Measurements from ENCODE around the gene AMIGO1.

Gene AMIGO1

DNA sequence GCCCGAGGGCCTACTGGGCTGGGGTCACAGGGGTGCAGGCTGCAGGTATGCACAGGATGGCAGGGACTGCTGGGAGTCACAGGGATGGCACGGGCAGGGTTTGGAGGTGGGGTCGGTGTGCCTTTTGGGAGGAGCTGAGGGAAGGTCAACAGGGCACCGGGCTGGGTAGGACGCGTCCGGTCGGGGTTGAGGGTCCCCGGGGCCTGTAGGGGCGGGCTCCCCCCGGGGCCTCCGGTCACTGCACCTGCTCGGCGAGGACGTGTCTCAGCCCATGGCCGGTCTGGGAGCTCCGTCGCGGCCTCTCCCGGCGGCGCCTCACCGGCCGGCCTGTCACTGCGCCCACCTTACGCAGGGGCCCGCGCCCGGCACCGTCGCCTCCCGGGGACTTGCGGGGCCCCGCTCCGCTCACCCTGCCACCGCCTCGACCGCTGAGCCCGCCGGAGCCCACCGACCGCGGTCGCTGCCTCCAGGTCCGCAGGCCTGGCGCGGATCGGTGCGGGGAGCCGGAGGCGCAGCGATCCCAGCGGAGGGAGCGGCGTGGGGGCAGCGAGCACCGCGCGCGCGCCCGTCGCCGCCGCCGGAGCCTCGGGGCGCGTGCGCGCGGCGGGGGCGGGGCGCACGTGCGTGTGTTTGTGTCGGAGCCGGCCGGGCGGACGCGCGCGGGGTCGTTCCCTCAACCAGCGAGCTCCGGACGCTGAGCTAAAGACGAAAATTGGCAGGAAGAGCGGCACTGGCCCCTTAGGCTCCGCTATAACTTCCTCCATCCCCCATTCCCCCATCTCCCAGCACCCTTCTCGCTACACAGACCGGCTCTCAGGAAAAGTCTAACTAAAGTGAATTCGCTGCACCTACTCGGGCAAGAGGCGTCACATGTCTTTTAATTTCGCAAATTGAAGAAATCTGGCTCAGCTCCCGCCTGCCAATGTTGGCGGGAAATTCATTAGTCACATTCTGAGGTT, at the start of gene AMIGO1:
AMIGO1 (minus strand) TSS at position 552 of the 959 bp plus-strand sequence. CDS start 815 bp downstream, outside the sequence.
- TF ChIP-seq, protein P1, sequence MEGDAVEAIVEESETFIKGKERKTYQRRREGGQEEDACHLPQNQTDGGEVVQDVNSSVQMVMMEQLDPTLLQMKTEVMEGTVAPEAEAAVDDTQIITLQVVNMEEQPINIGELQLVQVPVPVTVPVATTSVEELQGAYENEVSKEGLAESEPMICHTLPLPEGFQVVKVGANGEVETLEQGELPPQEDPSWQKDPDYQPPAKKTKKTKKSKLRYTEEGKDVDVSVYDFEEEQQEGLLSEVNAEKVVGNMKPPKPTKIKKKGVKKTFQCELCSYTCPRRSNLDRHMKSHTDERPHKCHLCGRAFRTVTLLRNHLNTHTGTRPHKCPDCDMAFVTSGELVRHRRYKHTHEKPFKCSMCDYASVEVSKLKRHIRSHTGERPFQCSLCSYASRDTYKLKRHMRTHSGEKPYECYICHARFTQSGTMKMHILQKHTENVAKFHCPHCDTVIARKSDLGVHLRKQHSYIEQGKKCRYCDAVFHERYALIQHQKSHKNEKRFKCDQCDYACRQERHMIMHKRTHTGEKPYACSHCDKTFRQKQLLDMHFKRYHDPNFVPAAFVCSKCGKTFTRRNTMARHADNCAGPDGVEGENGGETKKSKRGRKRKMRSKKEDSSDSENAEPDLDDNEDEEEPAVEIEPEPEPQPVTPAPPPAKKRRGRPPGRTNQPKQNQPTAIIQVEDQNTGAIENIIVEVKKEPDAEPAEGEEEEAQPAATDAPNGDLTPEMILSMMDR (IDR thresholded peaks at IDR 0.05; ENCODE audit: low read depth, low read length): no peak
- TF ChIP-seq EZH2phosphoT487 (IDR thresholded peaks at IDR 0.05; ENCODE audit: low read depth): no peak
- H2AFZ ChIP-seq (ENCODE audit: low read depth, low read length): peak within 1 kb of the TSS; percentile 97
- H3K36me3 ChIP-seq (replicated peaks; ENCODE audit: low read depth, low read length): no peaks in the 10 kb centered on the region
- peak within 1 kb of the TSS; percentile 91 for H3K4me3 ChIP-seq (ENCODE audit: low read length)
- no peaks in the 10 kb centered on the region for H3K27me3 ChIP-seq (ENCODE audit: low read depth, low read length)
- H4K20me1 ChIP-seq (ENCODE audit: insufficient read depth, low read length): no peaks in the 10 kb centered on the region
- peaks cover 9% of the 10 kb centered on the region for H3K4me1 ChIP-seq (ENCODE audit: low read length)
- H3K27ac ChIP-seq (ENCODE audit: low read length): no peak within 1 kb of the TSS
- H3K4me2 ChIP-seq (ENCODE audit: low read length): peak within 1 kb of the TSS; percentile 98
- peak within 1 kb of the TSS; percentile 67 for H3K9ac ChIP-seq (ENCODE audit: low read length)
- no peaks in the 10 kb centered on the region for H3K79me2 ChIP-seq (ENCODE audit: low read length)
- H3K9me3 ChIP-seq (ENCODE audit: insufficient read depth, low read length): no peaks in the 10 kb centered on the region

DNA sequence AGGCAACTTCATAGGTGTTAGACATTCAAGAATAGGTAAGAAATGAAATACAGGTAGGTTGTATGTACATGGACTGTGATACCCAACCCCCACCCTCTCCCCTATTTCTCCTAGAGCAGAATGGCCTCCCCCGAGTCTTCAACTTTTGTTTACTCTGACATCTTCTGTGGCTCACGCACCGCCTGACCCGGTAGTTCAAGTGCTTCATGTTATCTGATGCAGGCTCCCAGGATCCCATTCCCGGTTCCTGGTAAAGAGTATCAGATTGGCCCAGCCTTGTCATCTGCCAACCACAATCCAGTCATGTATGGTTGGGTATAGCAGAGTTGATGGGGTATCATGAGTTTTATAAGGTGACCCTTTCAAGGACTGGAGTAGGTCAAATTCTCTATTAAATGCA, 48.0 kb upstream of the AMIGO1 start:
- Histone ChIP-seq H3K79me2 (ENCODE audit: low read length) (peaks cover 91% of the 10 kb centered on the region), H3K9me3 (ENCODE audit: insufficient read depth, low read length) (no peaks in the 10 kb centered on the region), H2AFZ (ENCODE audit: low read depth, low read length) (no peak overlapping the region), H4K20me1 (ENCODE audit: insufficient read depth, low read length) (peaks cover 43% of the 10 kb centered on the region), H3K4me2 (ENCODE audit: low read length) (no peak overlapping the region), H3K9ac (ENCODE audit: low read length) (no peak overlapping the region), H3K36me3 (replicated peaks; ENCODE audit: low read depth, low read length) (peaks cover 4% of the 10 kb centered on the region), H3K4me1 (ENCODE audit: low read length) (no peaks in the 10 kb centered on the region), H3K27ac (ENCODE audit: low read length) (no peak overlapping the region), H3K4me3 (ENCODE audit: low read length) (no peak overlapping the region), H3K27me3 (ENCODE audit: low read depth, low read length) (no peaks in the 10 kb centered on the region)
- TF ChIP-seq, protein P1 (IDR thresholded peaks at IDR 0.05; ENCODE audit: low read depth, low read length): no peak
- TF ChIP-seq EZH2phosphoT487 (IDR thresholded peaks at IDR 0.05; ENCODE audit: low read depth): no peak

- H2AFZ ChIP-seq (ENCODE audit: low read depth, low read length): no peak overlapping the region
- H3K27me3 ChIP-seq (ENCODE audit: low read depth, low read length): no peaks in the 10 kb centered on the region
- no peak overlapping the region for H3K4me3 ChIP-seq (ENCODE audit: low read length)
- H3K79me2 ChIP-seq (ENCODE audit: low read length): peaks cover 93% of the 10 kb centered on the region
- H3K9ac ChIP-seq (ENCODE audit: low read length): no peak overlapping the region
- H3K36me3 ChIP-seq (replicated peaks; ENCODE audit: low read depth, low read length): peaks cover 4% of the 10 kb centered on the region
- peaks cover 44% of the 10 kb centered on the region for H4K20me1 ChIP-seq (ENCODE audit: insufficient read depth, low read length)
- no peaks in the 10 kb centered on the region for H3K9me3 ChIP-seq (ENCODE audit: insufficient read depth, low read length)
- TF ChIP-seq EZH2phosphoT487 (IDR thresholded peaks at IDR 0.05; ENCODE audit: low read depth): no peak
- TF ChIP-seq, protein P1 (IDR thresholded peaks at IDR 0.05; ENCODE audit: low read depth, low read length): no peak
- H3K4me1 ChIP-seq (ENCODE audit: low read length): no peaks in the 10 kb centered on the region
- H3K27ac ChIP-seq (ENCODE audit: low read length): no peak overlapping the region
- H3K4me2 ChIP-seq (ENCODE audit: low read length): no peak overlapping the region
These were observed 47.0 kb upstream of the AMIGO1 start for GRCh38 chr1:109556563-109556962.
